HG02973 (cell line): ENCODE data around the gene DUSP28.
"Not testable (repeated sequence)": the region's sequence is repeated elsewhere in the genome, so short reads cannot be mapped to it uniquely, and the experiment has no call there.

ENCODE experiments used
- ATAC-seq: cut with Tn5 transposase; IDR thresholded peaks from one replicate; pipeline ENCODE4 v1.9.1; 2021; ENCODE audit warnings: moderate library complexity; ENCODE audit not compliant: unreplicated experiment

Gene DUSP28

DNA sequence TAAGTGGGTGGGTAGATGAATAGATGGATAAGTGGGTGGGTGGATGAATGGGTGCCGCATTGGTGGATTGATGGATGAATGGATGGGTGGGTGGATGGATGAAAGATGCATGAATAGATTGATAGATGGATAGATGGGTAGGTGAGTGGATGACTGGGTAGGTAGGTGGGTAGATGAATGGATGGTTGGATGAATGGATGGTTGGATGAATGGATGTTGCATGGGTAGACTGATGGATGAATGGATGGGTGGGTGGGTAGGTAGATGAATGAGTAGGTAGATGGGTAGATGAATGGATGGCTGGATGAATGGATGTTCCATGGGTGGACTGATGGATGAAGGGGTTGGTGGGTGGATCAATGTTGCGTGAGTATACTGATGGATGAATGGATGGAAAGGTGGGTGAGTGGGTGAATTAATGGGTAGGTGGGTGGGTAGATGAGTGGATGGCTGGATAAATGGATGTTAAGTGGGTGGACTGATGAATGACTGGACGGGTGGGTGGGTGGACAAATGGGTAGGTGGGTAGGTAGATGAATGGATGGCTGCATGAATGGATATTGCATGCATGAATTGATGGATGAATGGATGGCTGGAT lies 32.9 kb upstream of the DUSP28 start:
- no peak for ATAC-seq

DNA sequence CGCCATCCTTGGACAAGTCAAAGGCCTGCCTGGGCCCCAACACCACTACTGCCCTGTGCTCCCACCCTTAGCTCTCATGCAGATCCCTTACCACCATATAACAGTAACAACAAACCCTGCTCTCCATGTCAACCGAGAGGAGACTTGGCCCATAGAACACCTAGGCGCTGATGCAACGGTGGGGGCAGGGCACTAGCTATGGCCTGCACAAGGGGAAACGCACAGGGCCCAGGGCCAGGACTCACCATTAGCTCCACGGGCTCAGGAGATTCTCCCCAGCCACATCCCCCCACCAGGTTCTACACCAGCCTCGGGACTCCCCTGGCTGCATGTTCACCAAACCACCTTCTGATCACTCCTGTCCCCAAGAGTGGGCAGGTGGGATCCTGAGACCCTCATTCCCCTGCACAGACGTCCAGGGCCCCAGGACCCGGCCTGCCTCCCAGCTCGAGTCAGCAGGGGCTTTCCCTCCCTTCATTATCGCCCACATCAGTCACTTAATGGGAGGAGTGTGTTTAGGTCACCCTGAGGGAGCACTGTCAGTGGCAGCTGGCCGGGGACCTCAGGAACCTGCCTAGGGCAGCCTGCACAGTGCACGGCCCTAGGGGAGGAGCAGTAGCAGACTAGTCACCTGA lies 31.6 kb upstream of the DUSP28 start:
- ATAC-seq = no peak

DNA sequence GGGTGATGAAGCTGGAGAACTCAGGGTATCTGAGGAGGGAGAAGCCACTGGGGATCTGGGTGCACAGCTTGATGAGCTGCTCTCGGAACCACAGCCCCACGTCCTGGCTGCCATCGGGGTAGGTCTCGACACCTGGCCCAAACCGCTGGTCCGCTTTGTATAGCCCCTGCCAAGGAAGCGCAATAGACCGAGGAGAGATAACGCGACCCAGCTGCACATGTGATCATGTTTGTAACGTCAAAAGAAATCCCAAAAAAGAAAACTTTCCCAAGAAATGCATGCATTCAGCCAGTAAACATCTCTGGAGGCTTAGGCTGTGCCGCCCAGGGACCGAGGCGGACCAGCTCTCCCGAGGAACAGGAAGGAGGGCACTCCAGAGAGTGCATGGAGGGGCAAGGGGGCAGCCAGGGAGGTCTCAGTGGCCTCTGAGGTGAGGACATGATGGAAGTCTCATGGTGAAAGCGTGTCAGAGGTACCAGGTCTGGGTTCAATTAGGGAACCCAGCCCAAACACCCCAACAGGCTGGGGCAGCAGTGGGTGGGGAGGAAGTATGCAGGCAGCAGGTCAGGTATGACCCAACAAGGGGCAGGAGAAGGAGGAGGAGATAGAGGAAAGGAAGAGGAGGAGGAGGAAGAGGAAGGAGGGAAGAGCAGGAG lies 30.7 kb upstream of the DUSP28 start:
- no peak for ATAC-seq

DNA sequence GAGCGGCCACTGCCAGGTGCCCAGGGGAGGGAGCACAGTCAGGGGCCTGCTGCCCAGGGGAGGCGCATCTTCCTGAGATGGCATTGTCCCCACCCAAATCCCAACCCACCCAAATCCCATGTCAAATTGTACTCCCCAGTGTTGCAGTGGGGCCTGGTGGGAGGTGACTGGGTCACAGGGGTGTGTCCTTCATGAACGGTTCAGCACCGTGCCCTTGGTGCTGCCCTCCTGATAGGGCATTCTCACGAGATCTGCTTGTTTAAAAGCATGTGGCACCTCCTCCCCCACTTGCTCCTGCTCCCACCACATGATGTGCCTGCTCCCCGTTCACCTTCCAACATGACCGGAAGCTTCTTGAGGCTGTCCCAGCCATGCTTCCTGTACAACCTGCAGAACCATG lies 30.0 kb upstream of the DUSP28 start:
- no peak for ATAC-seq

DNA sequence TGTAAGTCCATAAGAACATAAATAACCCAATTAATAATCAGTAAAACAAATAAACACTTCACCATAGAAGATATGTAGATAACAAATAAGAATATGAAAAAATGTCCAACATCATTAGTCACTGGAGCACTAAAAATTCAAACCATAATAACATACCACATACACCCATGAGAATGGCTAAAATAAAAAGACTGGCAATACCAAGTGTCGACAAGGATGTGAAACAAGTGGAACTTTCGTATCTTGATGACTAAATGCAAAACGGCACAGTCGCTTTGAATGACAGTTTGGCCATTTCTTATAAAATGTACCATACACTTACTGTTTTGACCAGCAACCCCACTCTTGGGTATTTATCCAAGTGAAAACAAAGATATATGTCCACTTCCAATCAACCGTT lies 29.1 kb upstream of the DUSP28 start:
- ATAC-seq = no peak

DNA sequence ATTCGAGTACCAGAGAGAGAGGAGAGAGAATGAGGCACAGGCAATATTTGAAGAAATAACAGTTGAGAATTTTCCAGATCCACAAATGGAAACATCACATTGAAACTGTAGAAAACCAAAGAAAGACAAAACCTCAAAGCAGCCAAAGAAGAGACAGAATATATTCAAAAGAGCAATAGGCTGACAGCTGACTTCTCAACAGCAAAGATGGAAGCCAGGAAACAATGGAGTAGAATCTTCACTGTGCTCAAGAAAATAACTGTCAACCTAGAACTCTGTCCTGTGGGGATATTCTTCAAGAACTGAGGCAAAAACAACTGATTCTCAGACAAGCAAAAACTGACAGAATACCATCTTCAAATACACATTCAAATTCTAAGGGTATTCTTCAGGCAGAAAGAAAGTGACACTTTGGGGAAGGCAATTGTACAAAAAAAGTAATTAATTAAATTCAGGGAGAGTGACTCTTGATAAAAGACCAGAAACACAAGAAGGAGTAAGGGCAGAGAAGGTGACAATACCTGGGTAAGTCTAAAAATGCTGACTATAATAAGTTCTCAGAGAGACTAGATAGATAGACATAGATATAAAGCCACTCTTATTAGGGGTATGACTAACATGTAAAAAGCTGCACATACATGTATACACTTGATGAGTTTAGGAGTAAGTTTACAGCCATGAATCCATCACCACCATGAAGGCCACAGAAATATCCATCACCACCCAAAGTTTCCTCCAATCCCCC lies 28.0 kb upstream of the DUSP28 start:
- ATAC-seq = no peak

GRCh38 chr2:240538031-240538780 lies 22.0 kb upstream of the DUSP28 start:
- ATAC-seq = no peak

- ATAC-seq = not testable (repeated sequence)
Observed at GRCh38 chr2:240539101-240539500, 21.1 kb upstream of the DUSP28 start.

DNA sequence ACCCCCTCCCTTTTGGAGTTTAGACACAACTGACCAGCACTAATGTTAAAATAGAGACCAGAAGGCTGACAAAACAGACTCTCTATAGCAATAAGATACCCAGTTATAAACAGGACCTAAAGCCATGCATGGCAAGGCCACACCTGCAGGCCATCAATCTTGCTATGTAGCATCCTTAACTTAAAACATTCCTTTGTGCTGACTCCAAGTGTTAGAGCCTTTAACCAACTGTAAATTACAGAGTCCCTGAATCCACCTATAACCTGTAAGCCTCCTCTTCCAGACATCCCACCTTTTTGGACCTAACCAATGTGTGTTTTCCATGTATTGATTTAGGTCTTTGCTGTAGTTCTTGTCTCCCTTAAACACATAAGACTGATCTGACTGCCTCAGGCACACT lies 20.3 kb upstream of the DUSP28 start:
- no peak for ATAC-seq

- no peak for ATAC-seq
Observed at GRCh38 chr2:240551288-240551687, 8.9 kb upstream of the DUSP28 start.

DNA sequence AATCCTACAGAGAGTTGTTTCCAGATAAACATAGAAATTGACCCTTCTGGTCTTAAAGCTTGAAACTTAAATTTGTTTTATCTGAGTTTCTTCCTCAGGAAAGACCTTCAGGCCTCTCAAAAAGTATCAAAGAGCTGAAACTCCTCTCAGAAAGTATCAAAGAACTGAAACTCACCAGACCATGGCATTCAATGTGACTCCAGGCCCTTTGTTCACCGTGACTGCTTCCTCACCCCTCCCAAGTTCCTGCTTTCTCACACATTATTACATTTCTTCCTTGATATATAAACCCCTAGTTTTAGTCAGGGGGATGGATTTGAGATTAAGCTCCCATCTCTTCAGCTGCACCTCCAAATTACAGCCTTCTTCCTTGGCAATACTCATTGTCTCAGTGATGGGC lies 8.3 kb upstream of the DUSP28 start:
- ATAC-seq = no peak

DNA sequence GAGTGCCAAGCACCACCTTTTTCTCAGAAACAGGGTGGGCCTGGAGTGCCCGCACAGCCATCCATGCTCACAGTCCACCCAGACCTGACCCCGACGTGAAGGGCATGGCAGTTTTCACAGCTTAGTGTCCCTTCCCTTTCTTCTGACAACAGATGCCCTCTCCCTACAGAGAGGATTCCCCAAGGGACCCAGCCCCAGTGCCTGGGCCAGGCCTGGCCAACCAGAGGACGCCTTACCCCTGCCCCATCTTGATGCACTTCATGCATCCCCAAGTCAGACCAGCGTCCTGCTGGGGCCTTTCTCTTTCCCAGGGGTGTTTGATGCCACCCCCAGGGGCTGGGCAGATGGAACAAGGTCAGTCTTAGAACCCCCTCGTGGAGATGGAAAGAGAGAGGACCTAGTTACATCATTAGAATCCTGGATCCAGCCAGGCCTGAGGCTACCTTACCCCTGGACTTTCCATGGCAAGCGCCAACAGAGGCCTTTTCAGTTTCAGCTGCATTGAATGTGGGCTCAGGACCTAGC lies 6.1 kb upstream of the DUSP28 start:
- ATAC-seq = no peak

DNA sequence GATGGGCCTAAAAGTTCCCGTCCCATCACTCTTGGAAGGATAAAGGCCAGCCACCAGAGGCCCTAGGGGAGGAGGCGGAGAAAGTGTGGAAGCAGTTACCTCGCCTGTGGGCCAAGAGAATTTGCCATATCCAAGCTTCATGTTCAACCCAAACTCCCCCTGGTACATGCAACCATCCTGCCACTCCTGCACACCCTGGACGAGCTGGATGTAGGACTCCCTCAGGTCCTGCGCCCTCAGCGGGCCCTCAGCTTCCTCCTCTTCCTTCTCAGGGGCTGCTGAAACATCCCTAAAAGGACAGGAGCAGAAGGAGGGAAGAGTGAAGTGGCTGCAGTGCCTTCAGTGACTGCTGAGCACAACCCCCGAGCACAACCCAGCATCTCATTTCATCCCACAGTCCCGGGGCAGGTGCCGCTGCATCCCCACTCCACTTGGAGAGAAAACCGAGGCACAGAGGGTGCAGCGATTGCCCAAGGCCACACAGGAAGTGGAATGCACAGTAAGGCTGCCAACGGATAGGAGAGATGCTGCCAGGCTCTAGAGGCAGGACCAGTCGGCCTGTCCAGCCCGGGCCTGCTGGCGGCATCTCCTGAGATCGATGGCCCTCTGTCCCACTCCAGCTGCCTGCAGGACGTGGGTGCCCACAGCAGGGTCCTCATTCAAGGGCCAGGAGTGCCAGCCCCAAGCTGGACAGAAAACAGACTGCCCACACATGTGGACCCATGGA lies 5.2 kb upstream of the DUSP28 start:
- ATAC-seq = no peak

GRCh38 chr2:240555541-240556250 lies 4.5 kb upstream of the DUSP28 start:
- ATAC-seq = no peak

DNA sequence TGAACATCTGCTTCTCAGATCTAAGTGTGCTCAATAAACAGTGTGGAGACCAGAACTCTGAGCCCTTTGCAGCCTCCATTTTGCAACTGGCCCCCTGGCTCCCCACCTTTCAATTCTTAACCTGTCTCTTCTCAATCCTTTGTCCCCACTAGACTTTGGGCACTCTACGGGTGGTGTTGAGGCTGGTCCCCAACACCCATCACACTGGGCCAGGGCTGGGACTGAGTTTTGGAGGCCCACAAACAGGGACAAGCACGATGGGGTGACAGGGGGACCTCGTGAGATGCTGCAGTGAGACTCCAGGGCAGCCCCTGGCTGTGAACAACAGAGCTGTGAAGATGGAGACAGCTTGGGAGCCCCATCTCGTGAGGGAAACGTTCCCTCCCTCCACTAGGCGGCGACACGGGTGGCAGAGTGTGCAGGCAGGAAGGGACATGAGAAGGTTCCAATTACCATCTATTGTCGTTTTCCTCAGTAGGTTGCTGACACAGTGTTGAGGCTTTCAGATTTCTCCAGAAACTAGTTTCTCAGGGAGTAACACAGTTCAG lies 3.5 kb upstream of the DUSP28 start:
- no peak for ATAC-seq

DNA sequence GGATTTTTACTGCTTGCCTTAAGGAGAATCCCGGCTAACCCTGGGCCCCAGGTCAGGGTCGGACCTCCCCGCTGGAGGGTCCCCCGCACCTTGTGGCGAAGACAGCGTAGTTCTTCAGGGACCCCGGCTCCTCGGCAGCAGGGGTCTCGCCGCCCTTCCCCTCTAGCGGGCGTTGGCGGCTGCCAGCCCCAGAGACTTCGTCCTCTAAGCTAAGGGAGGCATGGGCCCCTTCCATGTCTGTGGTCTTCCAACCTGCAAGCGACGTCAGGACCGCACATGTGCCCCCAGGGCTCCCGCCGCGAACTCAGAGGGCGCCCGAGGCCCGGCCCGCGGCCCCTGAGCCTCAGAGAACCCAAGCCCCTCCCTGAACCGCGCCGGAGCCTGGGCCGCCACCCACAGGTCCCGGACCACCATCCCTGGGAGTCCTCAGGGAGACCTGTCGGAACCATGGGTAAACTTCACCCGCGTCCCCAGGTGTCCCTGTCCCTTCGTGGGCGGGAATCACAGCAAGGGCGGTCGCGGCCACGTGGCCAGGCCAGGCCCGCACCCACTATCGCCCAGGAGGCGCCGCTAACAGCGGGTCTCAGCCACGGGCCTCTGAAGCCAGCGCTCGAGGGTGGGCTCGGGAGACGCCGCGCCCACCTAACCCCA lies 2.9 kb upstream of the DUSP28 start:
- ATAC-seq = no peak

DNA sequence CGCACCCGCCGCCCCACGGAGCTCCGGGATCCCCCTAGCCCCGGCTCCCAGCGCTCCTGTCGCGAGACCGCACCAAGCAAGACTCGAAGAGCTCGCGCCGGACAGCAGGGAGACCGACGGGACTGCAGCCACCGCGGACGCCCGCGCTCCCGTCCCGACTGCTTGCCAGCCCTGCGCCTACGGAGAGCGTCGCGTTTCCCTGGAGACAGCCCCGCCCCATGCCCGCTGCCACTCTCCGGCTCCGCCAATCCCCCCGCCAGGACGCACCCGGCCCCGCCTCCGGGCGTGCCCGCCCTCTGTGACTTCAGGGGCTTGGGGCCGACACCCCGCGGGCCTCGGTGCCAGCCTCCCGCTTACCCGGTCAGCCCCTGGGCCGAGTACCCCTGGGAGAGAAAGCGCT lies 2.3 kb upstream of the DUSP28 start, which contains the start of gene ANKMY1:
ANKMY1 (minus strand) TSS at position 181 of the 400 bp plus-strand sequence. CDS start 653 bp downstream, outside the sequence.
- no peak for ATAC-seq

DNA sequence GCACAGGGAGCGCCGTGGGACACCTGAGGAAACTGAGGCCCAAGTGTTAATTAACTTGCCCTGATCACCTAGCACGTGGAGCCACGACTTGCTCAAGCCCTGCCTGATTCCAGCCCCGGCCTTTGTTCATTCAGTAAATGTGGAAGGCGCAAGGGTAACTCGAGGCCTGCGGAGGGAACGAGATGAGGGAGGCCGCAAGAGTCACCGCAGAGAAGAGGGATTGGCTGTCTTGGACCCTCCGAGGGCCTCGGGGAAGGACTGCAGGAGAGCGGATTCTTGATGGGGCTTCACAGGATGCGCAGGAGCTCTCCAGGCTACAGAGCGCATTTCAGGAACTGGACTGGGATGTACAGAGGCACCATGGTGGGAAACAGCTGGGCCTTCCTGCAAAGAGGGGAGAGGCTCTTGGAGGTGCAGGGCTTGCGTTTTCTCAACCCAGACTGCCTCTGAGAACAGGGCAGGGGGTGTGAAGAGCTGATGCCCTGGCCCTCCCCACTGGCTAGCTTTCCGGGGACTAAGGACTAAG lies 1.9 kb upstream of the DUSP28 start:
- ATAC-seq = no peak
